GM21526 (cell line): ENCODE data around the gene NTSR1.

ENCODE experiments used
- ATAC-seq: cut with Tn5 transposase; IDR thresholded peaks from one replicate; pipeline ENCODE4 v1.9.1; 2021; ENCODE audit warnings: moderate library complexity; ENCODE audit not compliant: unreplicated experiment, low FRiP score

NTSR1 gene

DNA sequence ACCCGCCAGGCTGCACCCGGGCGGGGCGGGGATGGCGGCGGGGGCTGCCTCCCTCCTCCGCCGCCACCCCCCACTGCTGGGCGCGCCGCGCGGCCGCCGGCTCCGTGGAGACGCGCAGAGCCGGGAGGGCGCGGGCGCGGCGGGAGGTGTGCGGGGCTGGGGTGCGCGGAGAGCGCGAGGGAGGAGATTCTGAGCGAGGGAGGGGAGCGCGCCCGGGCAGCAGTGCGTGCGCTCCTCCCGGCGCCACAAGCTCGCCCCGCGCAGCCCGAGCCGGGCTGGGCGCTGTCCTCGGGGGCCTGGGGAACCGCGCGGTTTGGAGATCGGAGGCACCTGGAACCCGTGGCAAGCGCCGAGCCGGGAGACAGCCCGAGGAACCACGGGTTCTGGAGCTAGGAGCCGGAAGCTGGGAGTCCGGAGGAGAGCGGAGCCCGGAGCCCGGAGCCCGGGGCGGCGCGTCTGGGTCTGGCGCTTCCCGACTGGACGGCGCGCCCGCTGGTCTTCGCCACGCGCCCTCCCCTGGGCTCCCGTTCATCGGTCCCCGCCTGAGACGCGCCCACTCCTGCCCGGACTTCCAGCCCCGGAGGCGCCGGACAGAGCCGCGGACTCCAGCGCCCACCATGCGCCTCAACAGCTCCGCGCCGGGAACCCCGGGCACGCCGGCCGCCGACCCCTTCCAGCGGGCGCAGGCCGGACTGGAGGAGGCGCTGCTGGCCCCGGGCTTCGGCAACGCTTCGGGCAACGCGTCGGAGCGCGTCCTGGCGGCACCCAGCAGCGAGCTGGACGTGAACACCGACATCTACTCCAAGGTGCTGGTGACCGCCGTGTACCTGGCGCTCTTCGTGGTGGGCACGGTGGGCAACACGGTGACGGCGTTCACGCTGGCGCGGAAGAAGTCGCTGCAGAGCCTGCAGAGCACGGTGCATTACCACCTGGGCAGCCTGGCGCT is at the start of gene NTSR1:
Gene NTSR1, plus strand, starts transcription at position 246 of the 946 bp plus-strand sequence. Its CDS starts 372 bp downstream, at position 618.
- ATAC-seq = no peak

DNA sequence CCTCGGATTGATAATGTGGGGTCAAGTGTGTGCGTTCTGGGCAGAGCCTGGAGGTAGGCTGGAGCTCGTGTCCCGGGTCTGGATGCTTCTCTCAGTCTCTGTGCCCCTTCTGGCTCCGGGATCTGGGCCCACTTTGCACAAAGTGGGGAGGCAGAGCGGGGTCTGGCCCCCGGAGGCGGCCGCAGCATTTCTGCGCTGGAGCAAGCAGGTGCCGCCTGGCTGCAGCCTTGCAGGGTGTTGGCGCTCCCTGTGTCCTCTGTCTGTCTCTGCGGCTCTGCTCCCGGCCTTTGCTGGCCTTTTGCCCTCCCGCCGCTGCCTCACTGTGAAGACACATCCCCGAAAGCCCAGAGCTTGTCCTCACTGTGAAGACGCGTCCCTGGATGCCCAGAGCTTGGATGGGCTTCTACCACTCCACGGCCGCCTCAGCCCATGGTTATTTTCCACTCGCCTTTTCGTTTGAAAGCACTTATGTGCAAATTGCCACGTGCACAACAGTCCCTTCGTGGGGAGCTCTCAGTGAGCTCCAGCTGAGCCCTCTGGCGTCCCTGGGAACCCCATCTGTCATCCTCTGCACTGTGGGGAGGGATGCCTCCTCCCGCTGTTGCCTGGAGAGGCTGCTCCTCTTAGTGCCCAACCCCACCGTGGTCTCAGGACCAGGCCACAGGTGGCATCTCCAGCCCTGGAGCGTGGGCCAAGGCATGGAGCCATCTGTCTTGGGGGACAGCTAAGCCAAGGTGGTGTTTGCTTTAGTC is 49.0 kb upstream of the NTSR1 start:
- ATAC-seq = no peak

DNA sequence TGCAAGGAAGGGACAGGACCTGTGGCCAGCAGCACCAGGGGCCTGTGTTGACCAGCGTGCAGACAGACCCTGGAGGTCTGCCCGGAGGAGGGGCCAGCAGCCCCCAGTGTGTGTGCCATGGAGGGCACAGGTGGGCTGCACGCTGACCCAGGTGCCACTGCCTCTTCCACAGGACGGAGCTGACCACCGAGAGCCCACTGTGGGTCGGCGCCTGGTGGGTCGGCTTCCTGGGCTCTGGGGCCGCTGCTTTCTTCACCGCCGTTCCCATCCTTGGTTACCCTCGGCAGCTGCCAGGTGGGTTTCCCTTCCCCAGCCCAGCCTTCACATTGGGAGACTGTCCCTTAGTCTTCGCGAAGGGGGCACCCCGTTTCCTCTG is 48.4 kb upstream of the NTSR1 start:
- ATAC-seq = no peak

DNA sequence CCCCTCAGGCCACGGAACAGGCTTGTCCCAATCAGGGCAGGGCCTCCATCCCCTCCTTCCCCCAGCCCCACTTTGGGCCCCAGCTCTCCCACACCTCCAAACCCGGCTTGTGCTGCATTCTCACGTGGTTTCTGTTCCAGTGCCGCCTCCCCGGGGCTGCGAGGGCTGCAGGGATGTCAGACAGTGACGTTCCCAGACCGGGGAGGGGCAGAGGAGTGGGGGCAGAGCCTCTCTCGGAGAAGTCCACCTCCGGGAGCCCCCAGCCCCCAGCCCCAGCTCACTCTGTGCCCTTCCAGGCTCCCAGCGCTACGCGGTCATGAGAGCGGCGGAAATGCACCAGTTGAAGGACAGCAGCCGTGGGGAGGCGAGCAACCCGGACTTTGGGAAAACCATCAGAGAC is 47.9 kb upstream of the NTSR1 start:
- no peak for ATAC-seq

DNA sequence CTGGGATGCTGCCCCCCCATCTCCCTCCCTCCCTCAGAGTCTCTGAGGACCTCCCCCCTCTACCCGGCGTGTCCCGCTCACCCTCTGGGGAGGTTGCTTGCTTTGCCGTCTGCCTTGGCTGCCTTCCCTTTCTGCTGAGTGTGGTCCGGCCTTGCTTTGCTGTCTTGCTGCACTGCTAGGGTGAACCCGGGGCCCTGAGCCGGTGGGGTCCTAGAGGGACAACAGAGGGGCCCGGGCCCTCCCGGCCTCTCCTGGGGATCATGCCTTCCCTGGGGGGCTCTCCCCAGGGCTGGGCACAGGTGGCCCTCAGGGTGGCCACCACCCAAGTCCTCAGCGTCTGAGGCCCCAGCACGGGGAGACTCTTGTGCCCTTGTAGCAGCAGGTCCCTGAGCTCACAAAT is 47.0 kb upstream of the NTSR1 start:
- ATAC-seq = no peak

DNA sequence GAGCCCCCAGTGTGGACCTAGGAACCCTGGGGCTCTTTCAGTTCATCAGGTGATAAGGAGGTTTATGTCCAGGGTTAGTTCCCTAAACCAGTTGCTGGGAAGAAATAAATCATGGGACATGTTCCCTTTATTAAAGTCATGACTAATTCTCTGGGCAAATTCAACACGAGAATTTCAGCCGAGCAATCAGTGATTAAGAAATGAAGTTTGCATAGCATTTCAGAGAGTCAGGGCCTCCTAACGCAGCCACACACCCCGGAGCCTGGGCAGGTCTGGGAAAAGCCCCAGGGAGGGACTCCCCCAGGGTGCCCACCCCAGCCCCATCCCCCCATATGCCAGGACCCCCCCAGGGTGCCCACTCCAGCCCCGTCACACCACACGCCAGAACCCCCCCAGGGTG is 46.2 kb upstream of the NTSR1 start:
- ATAC-seq = no peak

DNA sequence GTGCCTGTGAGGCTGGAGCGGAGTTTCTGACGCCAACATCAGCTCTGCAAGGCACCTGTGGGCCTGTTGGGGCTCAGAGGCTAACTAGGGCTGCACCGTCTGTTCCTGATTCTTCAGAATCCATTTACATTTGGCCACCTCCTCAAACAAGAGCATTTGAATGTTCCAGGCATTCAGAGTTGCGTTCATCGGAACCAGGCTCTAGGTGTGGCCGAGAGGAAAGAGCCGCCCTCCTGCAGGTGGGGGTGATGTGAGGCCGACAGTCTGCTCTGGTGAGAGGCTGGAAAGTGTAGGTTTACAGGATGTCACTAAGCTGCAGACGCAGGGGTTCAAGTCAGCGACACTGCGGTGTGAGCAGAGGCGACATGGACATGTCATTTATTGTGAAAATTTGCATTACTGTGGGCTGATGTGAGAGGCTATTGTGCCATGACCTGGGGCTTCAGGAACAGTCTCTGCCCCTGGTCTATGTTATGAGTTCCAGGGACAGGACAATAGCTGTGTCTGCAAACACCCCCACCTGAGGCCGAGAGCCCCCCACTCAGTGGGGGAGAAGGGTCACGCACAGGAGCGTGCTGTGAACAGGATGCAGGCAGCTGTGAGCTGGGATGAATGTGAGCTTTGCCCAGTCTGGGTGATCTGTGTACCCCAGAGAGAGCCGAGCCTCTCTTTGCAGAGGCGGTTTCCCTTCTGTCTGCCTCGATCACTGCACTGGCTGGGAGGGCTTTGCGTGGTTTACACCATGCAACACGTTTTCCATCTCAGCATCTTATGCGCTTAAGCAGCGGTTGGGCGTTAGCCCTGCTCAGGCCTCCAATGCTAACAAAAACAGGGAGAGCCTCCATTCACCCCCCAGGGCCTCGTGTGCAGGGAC is 45.3 kb upstream of the NTSR1 start:
- ATAC-seq = no peak

DNA sequence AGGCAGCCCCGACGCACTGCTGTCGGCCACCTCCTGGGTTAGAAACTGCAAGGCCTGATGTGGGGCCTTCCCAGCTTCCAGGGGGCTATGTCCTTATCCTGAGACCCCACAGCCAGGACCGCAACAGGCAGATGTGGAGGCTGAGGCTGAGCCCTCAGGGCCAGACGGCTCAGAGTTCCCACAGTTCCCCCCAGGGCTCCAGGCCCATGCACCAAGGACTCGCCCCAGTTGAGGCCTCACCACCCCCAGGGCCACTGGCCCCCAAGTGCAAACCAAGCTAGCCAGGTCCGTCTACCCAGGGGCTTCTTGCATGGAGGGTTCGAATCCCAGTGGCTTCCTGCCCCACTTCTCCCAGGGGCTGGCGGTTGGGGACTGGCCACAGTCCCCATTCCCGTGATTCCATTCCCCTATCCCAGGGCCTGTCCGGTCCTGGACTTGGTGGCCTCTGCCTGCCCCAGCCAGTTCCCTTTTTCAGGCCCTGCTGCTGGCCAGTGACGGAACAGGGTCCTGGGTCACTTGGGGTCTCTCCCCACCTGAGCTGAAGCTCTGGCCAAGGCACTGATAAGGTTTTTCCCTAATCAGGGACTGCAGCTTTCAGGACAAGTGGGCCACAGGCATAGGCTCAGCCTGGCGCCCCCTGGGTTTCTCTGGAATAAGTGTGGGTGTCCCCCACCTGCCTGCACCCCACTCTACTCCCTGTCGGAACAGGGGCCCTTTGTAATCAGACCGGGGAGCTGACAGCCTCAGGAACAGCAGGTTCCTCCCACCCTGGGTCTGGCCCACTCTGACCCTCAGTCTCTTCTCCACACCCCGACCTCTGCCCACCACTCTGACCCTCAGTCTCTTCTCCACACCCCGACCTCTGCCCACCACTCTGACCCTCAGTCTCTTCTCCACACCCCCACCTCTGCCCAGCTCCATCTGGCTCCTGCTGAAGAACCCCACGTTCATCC is 44.3 kb upstream of the NTSR1 start:
- no peak for ATAC-seq

DNA sequence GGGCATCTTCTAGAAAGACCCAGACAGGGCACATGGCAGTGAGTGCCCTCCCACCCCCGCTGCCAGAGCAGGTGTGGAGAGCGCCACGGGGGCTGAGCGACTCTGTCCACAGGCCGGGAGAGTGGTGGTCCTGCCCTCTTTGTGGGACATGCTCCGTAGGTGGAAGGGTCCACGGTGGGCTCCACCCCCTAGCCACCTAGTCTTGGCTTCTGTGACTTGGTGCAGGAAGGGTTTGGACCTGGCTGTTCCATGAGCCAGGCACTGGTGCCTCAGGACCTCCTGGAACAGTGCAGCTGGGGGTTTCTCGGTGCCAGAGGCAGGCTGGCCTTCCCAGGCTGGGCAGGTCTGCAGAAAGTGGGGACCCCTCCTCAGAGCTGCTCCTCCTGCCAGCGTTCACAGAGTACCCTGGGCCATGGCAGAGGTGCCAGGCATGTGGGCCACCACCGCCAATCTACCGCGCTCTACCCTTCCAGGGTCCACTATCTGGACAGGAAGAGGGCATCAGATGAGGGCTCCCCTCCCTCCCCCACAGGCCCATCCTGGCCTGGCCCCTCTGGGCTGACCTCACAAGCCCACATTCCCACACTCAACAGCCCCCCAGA is 43.4 kb upstream of the NTSR1 start:
- no peak for ATAC-seq

DNA sequence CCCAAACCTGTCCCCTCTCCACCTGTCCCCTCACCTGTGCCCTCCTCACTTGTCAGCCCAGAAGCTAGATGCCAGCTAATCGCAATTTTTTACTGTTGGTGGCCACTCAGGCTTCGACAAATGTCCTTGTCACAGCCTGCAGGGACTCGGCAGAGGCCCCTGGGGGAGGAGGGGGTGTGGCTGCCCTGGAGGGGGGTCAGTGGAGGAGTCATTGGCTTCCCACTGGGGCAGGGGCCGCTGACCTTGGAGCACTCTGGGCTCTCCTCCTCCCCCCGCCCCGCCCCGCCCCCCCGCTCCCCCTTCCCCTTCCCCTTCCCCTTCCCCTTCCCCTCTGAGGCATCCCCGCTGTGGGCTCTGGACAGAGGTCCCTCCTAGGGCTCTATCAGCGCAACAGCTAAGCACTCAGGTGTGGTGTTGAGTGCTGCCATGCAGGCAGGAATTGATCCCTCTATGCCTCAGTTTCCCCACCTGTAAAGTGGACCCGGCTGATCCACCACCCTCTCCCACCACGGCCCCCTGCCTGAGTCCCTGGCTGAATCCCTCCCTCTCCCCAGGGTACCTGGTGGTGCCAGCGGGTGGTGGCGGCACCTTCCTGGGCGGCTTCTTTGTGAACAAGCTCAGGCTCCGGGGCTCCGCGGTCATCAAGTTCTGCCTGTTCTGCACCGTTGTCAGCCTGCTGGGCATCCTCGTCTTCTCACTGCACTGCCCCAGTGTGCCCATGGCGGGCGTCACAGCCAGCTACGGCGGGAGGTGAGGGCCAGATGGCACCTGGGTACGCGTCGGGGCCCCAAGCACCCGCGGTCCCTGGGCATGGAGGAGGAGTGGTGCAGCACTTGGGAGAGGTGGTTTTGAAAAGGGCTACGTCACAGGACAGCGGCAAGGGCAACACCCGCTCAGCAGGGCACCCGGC is 42.6 kb upstream of the NTSR1 start:
- no peak for ATAC-seq

DNA sequence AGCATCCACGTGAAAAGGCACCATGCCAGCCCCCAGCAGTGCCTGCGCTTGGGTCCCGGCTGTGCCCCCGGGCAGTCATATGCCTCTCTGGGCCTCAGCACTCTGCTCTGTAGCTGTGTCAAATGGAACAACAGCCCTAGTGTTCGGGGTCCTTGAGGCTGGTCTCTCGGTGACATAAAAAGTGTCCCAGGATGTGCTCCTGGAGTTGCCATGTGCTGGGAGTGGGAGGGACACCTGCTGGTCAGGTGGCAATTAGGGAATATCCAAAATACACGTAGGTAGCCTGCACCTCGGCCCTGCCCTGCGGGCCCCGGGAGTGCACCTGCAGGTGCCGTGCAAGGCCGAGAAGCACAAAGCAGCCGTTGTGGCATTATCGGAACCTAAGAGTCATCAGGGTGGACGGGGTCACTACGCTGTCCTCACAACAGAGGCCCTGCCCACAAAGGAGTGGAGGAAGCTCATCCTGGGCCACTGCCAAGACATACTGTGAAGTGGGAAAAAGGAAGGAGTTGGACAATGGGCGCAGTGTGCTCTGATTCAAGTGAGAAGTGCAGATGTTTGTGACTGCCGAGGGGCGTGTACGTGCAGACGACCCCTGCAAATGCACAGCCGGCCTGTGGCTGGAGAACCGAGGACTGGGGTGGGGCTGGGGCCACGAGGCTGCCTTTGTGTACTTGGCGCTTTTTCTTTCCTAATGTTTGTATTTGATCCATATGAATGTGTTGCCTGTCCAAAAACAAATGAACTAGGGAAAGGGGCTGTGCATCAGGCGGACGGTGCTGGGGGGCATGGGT is 41.7 kb upstream of the NTSR1 start:
- ATAC-seq = no peak

DNA sequence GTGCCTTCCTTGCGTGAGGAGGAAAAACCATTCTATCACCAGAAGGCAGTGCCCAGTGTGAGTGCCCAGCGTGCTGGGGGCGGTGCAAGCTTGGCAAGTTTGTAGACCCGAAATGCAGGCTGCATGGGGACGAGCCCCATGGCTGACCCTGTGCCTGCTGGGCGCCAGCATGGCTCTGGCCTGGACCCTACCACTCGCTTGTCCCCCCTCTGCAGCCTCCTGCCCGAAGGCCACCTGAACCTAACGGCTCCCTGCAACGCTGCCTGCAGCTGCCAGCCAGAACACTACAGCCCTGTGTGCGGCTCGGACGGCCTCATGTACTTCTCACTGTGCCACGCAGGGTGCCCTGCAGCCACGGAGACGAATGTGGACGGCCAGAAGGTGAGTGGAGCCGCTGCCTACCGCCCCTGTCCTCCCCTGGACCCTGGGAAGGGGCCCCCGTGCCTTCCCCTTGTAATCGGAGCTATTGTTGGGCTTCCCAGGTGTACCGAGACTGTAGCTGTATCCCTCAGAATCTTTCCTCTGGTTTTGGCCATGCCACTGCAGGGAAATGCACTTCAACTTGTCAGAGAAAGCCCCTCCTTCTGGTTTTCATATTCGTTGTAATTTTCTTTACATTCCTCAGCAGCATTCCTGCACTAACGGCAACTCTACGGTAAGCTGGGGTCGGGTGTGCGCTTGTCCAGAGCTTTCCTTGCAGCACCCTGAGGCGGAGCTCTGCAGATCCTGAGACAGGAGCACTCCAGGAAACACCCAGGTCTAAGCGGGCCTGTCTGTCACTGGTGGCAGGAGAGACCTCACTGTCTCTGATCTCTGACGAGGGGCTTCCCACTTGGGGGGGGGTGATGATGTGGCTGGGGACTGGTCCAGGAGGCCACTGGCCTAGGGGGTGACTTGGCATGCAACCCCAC is 40.9 kb upstream of the NTSR1 start:
- ATAC-seq = no peak

DNA sequence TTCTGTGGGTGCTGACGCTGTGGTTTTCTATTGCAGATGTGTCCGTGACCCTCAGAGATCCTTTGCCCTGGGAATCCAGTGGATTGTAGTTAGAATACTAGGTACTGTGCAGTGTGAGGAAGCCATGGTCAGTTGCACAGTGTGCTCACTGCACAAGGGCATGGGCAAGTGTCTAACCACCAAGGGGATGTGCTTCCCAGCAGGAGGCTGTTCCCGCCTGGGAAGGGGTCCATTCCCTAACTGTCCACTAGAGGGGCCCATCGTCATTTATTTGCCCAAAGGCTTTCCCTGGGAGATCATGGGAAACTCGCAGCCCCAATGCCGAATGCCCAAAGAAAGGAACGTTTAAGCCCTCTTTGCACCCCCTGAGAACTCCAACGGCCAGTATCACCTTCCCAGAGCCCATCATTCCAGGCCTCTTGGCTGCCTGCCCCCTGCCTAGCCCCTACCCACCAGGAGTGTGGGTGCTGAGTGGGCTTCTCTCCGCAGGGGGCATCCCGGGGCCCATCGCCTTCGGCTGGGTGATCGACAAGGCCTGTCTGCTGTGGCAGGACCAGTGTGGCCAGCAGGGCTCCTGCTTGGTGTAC is 40.1 kb upstream of the NTSR1 start:
- ATAC-seq = no peak

DNA sequence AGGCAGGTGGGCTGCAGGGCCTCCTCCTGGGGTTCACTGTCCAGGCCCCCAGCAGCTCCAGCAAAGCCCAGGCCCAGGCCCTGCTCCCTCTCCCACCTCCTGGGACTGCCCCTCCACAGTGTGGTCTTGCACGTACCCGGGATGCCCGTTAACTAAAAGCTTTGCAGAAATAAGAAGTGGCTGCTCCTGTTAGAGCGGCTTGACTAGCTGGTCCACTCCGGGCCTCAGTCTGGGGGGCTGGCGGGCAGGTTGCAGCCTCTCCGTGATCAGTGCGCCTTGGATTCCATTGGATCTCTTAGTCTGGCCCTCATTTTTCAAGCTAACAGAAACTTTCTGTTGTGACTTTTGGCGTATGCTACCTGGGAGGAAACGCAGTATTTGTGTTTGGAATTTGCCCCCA is 39.4 kb upstream of the NTSR1 start:
- ATAC-seq = no peak

DNA sequence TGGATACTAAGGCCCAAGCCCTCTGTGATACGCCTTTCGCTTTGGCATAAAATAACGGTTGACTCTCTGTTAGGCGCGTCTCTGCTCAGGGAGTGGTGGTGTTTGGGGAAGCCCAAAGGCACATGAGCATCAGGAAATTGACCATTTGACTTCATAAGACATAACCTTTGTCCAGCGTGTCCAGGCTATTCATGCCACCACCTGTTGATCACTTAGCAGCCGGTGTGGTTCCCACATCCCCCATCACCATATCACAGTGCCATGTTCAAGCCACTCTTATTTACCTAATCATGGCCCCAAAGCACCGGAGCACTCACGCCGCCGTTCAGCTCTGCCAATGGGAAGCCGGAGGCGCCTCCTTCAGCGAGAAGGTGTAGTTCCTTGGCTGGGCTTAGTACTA is 38.5 kb upstream of the NTSR1 start:
- ATAC-seq = no peak

DNA sequence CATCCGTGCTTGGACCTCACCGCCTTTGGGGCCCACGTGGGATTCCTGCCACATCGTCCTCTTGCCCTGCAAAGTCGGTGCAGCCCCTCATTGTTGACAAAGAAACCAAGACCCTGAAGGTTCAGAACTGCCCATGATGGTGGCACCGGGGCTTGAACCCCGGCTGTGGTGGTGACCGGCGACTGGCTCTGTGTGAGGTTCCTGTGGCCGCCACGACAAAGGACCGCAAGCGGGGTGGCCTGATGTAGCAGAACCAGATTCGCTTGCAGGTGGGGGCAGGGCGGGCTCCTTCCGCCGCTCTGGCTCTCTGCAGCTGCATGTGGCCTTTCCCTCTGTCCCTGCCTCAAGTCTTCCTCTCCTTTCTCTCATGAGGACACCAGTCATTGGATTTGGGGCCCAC is 37.6 kb upstream of the NTSR1 start:
- ATAC-seq = no peak
